ENCODE results near the gene SAMD11.
"Not testable (repeated sequence)": the region's sequence is repeated elsewhere in the genome, so short reads cannot be mapped to it uniquely, and the experiment has no call there.

SAMD11 gene

GRCh38 chr1:975896-976683, 52.4 kb downstream of the SAMD11 start:
- peak; percentile 59 to 61 for DNase-seq (ENCODE audit: low read depth in 2 of 2)

DNA sequence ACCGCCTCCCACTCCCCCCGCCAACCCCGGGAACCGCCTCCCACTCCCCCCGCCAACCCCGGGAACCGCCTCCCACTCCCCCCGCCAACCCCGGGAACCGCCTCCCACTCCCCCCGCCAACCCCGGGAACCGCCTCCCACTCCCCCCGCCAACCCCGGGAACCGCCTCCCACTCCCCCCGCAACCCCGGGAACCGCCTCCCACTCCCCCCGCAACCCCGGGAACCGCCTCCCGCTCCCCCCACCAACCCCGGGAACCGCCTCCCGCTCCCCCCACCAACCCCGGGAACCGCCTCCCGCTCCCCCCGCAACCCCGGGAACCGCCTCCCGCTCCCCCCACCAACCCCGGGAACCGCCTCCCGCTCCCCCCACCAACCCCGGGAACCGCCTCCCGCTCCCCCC, 53.1 kb downstream of the SAMD11 start:
- not testable (repeated sequence) for DNase-seq (ENCODE audit: low read depth in 2 of 2)

- no peak for DNase-seq (ENCODE audit: low read depth in 2 of 2)
Measured at GRCh38 chr1:978069-978834, 54.5 kb downstream of the SAMD11 start.

- DNase-seq (ENCODE audit: low read depth in 2 of 2), result no peak
Measured at GRCh38 chr1:978835-979743, 55.4 kb downstream of the SAMD11 start.

- DNase-seq (ENCODE audit: low read depth in 2 of 2), result no peak
Measured at GRCh38 chr1:979744-980072, 56.0 kb downstream of the SAMD11 start.

DNA sequence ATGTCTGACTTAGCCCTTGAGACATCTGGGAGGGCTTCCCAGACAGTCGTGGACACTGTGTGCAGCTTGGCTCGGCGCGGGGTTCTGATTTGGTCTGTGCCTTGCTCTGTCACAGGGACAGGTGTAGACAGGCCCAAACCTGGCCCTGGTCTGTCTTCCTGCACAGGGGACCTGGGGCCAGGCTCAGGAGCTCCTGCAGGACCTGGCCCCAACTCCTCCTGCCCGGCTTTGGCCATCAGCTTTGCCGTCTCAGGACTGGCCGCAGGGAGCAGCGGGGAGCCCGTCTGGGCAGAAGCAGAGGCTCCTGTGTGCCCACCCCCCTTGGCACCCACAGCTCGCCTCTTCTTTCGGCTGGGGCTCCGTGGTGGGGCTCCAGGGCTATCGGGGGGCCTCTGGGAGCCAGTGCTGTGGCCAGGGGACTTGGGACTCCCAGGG, 56.4 kb downstream of the SAMD11 start:
- no peak for DNase-seq (ENCODE audit: low read depth in 2 of 2)

- no peak for DNase-seq (ENCODE audit: low read depth in 2 of 2)
Measured at GRCh38 chr1:980602-981395, 57.1 kb downstream of the SAMD11 start.

DNA sequence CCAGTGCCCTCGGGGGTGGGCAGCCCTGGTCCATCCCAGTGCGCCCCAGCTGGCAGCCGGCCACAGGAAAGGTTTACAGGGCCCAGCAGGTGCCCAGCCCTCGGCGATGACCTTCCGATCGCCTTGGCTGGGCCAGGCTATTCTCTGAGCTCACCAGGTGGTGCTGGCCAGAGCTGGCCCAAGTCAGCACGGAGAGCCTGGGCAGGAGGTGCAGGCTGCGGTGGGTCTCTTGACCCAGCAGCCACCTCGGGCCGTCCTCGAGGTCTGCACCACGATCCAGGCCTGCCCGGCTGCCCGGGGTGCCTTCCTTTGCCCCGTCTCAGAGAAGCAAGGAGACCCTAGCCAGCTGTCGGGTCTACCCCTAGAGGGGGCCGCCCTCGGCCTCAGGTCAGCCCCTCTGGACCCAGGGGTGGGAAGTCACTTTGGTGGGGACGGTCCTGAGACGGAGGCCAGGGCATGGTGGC, 57.8 kb downstream of the SAMD11 start:
- DNase-seq (ENCODE audit: low read depth in 2 of 2), result no peak

DNA sequence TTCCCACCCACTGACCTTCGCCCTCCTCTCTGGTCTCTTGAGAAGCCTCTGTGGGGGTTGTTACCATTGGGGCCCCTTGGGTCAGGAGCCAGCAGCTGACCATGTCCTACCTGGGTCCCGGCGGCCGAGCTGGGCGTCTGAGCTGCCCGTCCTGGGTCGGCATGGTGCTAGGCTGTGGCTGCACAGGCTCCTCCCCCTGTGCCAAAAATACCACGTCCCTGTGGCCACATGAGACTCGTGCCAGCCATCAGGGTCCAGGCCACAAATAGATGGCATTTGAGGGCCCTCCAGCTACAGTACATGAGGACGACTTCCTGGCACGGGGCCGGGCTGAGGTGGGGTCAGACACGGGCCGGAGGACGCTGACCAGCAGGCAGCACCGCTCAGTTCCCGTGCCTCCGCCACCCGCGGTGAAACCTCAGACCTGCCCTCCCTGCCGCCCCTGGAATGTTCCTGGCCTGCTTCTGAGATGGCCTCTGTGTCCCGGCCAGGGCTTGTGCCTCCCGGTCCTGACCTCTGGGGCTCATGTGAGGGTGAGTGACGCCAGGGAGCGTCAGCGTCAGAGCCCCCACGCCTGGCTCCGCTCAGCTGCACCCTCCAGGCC, 58.3 kb downstream of the SAMD11 start, which contains the start of gene PERM1:
Gene PERM1, minus strand, starts transcription at position 139 of the 604 bp plus-strand sequence. CDS start 1,064 bp downstream, outside the sequence.
- DNase-seq (ENCODE audit: low read depth in 2 of 2), result no peak

DNA sequence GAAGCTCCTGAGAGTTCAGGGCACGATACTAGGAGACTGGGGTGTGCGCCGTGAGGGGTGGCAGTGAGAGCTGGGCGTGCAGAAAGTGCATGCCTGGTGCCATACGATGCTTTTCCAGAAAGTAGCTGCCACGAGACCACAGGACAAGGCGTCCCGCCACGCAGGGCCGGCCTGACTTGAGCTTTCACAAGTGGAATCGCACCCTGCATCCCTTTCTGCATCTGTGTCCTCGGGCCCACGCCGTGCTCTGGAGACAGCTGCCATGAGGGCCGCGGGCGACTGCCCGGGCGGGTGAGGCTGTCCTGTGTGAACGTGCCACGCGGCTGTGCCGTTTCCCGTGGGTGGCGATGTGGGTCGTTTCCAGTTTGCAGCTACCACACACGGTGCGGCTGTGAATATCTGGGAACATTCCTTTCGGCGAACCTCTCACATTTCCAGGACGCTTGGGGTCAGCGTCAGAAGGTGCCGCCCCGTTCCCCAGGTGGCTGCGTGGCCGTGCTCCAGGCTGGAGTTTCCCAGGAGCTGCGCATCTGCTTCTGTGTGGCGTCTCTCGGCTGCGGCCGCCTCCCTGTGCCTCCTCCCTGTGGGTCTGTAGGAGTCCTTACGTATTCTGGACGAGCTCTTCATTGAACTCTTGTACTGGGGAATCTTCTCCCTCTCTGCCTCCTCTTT, 59.2 kb downstream of the SAMD11 start:
- no peak for DNase-seq (ENCODE audit: low read depth in 2 of 2)

DNA sequence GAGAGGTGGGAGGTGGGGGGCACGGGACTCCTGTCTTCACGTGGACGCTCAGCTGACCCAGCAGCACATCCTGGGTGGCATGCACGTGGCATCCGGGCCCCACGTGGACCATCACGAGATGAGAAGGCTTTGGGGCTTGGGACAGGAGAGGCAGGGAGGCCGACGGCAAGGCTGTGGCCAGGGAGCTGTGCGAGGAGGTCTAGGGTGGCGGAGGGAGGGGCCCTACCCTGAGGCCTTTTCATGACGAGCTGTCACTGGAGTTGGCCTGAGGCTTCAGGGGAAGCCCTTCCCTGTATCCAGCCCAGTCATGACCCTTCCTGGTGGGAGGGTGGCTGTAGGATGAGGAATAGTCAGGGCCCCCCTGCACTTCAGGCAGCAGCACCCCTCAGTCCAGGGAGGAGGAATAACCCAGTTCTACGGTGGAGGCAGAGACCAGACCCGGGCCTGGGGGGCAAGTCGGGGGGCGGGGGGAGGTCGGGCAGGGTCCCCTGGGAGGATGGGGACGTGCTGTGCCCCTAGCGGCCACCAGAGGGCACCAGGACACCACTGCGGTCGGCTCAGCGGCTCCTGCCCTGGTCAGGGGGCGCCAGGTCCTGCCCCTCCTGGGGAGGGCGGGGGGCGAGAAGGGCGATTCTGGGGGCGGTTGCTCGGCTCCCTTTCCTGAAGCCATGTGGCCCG, 60.2 kb downstream of the SAMD11 start:
- peak; percentile 60 for DNase-seq (ENCODE audit: low read depth in 2 of 2)

GRCh38 chr1:984476-984814, 60.7 kb downstream of the SAMD11 start:
- no peak for DNase-seq (ENCODE audit: low read depth in 2 of 2)

DNA sequence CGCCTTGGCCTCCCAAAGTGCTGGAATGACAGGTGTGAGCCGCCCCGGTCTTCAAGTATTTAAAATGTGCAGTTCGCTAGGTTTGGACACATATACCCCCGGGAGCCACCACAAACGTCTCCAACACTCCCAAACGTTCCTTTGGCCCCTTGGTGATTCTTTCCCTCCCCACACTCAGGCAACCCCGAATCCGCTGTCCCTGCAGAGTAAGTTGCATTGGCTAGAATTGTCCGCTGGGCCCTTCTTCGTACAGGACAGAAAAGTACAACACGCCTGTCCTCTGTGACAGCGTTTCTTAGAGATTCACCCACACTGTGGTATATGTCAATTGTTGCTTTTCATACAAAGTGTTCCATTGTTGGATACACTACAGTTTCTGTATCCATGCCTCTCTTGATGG, 61.4 kb downstream of the SAMD11 start:
- DNase-seq (ENCODE audit: low read depth in 2 of 2), result no peak

DNA sequence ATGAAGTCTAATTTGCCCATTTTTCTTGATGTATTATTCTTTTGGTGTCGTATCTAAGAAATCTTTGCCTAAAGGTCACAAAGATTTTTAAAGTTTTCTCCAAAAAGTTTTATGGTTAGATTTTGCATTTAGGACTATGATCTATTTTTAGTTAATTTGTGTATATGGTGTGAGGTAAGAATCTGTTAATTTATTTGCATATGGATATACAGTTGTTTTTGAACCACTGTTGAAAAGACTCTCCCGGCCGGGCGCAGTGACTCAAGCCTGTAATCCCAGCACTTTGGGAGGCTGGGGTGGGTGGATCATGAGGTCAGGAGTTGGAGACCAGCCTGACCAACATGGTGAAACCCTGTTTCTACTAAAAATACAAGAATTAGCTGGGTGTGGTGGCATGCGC, 64.3 kb downstream of the SAMD11 start:
- not testable (repeated sequence) for DNase-seq (ENCODE audit: low read depth in 2 of 2)

- not testable (repeated sequence) for DNase-seq (ENCODE audit: low read depth in 2 of 2)
Measured at GRCh38 chr1:991275-991674, 67.6 kb downstream of the SAMD11 start.

GRCh38 chr1:991895-992294, 68.2 kb downstream of the SAMD11 start:
- DNase-seq (ENCODE audit: low read depth in 2 of 2), result no peak

DNA sequence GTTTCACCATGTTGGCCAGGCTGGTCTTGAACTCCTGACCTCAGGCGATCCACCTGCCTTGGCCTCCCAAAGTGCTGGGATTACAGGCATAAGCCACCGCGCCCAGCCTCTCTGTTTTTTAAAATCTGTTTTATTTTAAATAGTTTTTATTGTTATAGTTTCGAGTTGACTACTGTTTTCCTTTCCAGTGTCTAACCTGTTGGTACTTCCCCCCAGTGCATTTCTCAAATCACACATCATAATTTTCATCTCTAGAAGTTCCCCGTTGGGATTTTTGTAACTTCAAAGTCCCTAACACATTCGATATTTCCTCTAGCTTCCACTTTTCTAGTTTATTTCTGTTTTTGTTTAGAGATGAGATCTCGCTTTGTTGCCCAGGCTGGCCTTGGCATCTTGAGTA, 68.6 kb downstream of the SAMD11 start:
- no peak for DNase-seq (ENCODE audit: low read depth in 2 of 2)

DNA sequence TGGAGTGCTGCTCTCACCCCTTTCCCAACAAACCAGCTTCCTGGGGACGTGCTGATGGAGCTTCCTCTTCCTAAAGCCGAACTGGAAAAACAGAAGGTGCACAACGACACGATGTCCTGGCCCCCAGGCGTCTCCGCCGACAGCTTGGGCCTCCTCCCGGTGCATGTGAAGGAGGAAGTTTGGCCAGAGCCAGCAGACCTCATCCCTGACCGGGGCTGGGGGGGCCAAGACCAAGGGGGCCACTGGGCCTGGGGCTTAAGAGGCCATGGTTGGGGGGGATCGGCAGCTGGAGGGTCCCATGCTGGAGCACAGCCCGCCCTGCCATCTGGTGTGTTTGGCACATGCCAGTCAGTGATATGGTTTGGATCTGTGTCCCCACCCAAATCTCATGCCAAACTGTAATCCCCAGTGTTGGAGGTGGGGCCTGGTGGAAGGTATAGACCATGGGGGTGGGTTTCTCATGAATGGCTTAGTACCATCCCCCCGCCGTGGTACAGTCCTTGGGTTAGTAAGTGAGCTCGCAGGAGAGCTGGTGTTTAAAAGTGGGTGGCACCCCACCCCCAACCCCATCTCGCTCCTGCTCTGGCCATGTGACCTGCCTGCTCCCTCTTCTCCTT, 69.8 kb downstream of the SAMD11 start:
- no peak for DNase-seq (ENCODE audit: low read depth in 2 of 2)
